Prostate gland (tissue), 2 donors: ENCODE measurements around the gene DNM2. TPM values are rescaled to one million over a fixed set of nuclear protein-coding genes. Genes with fewer than 3 reads are reported as not detected.

ENCODE experiments used
- DNase-seq: peaks from one replicate; pipeline ENCODE4 v3.0.0-alpha.2; 2019; ENCODE audit warnings: low spot score
- H3K27ac ChIP-seq, 2 donors: fragments of 200-600 bp; sonication (generic); 2 replicates each; pipeline ENCODE4 v1.5.1; 2017 to 2019
- H3K27me3 ChIP-seq: fragments of 200-600 bp; sonication (generic); replicated peaks from 2 replicates; pipeline ENCODE4 v1.5.1; 2019; ENCODE audit not compliant: insufficient read depth
- H3K36me3 ChIP-seq, 2 donors: fragments of 200-600 bp; sonication (generic); 1 replicate in 1 of 2; 2 replicates in 1 of 2; pipeline versions ENCODE4 v1.5.1 to v1.8.1; 2017 to 2019
- H3K4me1 ChIP-seq: fragments of 200-600 bp; sonication (generic); replicated peaks from 2 replicates; pipeline ENCODE4 v1.5.1; 2019
- H3K4me3 ChIP-seq, 2 donors: fragments of 200-600 bp; sonication (generic); 2 replicates each; pipeline ENCODE4 v1.5.1; 2017 to 2019
- H3K9me3 ChIP-seq: fragments of 200-600 bp; sonication (generic); 2 replicates; pipeline ENCODE4 v1.5.1; 2017
- CTCF ChIP-seq, 4 experiments: fragments of 200-600 bp in 2 of 4; fragments of 450-650 bp in 2 of 4; sonication (generic) in 2 of 4; IDR thresholded peaks; 1 replicate in 3 of 4; 2 replicates in 1 of 4; pipeline ENCODE4 v1.5.1; 2016 to 2019; ENCODE audit warnings: antibody characterized with exemption in 4 of 4, mild to moderate bottlenecking in 2 of 4, moderate library complexity in 2 of 4
- POLR2A ChIP-seq: fragments of 450-650 bp; IDR thresholded peaks from one replicate; pipeline ENCODE4 v1.6.1; 2016; ENCODE audit warnings: antibody characterized with exemption, mild to moderate bottlenecking
- POLR2AphosphoS5 ChIP-seq: sonication (generic); formaldehyde crosslinking; IDR thresholded peaks from one replicate; pipeline ENCODE4 v1.6.1; 2017; ENCODE audit warnings: antibody characterized with exemption
- WGBS: methylation state at CpG from one replicate; pipeline ENCODE4 v1.1.5; 2018; 5-methylcytosine and 5-hydroxymethylcytosine counted together
- intact Hi-C: fragments of 100-400 bp; cut with DNase I; formaldehyde crosslinking; loops from one replicate; pipeline ENCODE4 v1.14.2; 2022
- total RNA-seq, 2 donors: library from RNA; depleted of rRNA; stranded (reverse); fragments of >200 nt; gene quantifications; one replicate each; pipeline ENCODE4 v1.1.0, GENCODE V29; 2016

DNM2 gene
- total RNA-seq, 2 donors from 2014 or later: 137 to 279 TPM

GRCh38 chr19:10802479-10802878, 84.6 kb downstream of the DNM2 start:
- H3K27me3 ChIP-seq: no peaks in the 10 kb centered on the region
- H3K4me1 ChIP-seq: no peaks in the 10 kb centered on the region
- TF ChIP-seq CTCF (IDR thresholded peaks at IDR 0.05) (no peak), POLR2AphosphoS5 (no peak), POLR2A (no peak)
- intact Hi-C loops: no loop called here
- no peak overlapping the region for H3K27ac ChIP-seq
- 100% methylated on average over 5 of the region's 5 CpGs for WGBS
- no peaks in the 10 kb centered on the region for H3K9me3 ChIP-seq
- H3K4me3 ChIP-seq: no peak overlapping the region
- no peak for DNase-seq
- peaks cover 10 to 11% of the 10 kb centered on the region in 2 donors for H3K36me3 ChIP-seq

- 87% methylated on average over 9 of the region's 9 CpGs for WGBS
- Histone ChIP-seq H3K27ac (no peak overlapping the region), H3K27me3 (no peaks in the 10 kb centered on the region), H3K4me3 (no peak overlapping the region), H3K9me3 (no peaks in the 10 kb centered on the region), H3K36me3 (peaks cover 8 to 10% of the 10 kb centered on the region in 2 donors), H3K4me1 (no peaks in the 10 kb centered on the region)
- DNase-seq: no peak
- TF ChIP-seq CTCF (IDR thresholded peaks at IDR 0.05) (no peak), POLR2A (no peak), POLR2AphosphoS5 (no peak)
- intact Hi-C loops: no loop called here
These were observed 85.4 kb downstream of the DNM2 start for GRCh38 chr19:10803252-10803651.

- Histone ChIP-seq H3K4me1 (no peaks in the 10 kb centered on the region), H3K4me3 (no peak overlapping the region), H3K27ac (no peak overlapping the region), H3K9me3 (no peaks in the 10 kb centered on the region), H3K36me3 (peaks cover 8 to 10% of the 10 kb centered on the region in 2 donors), H3K27me3 (no peaks in the 10 kb centered on the region)
- DNase-seq: no peak
- intact Hi-C loops: no loop called here
- TF ChIP-seq POLR2AphosphoS5 (no peak), CTCF (IDR thresholded peaks at IDR 0.05) (no peak), POLR2A (no peak)
- WGBS: 91% methylated on average over 11 of the region's 11 CpGs
These were observed 87.3 kb downstream of the DNM2 start for GRCh38 chr19:10805065-10805757.

GRCh38 chr19:10805758-10806247, 87.9 kb downstream of the DNM2 start:
- WGBS: 89% methylated on average over 11 of the region's 11 CpGs
- H3K9me3 ChIP-seq: no peaks in the 10 kb centered on the region
- DNase-seq: no peak
- TF ChIP-seq CTCF (IDR thresholded peaks at IDR 0.05) (no peak), POLR2A (no peak), POLR2AphosphoS5 (no peak)
- no peak overlapping the region for H3K27ac ChIP-seq
- no peak overlapping the region for H3K4me3 ChIP-seq
- intact Hi-C loops: no loop called here
- no peaks in the 10 kb centered on the region for H3K4me1 ChIP-seq
- no peaks in the 10 kb centered on the region for H3K27me3 ChIP-seq
- peaks cover 8 to 10% of the 10 kb centered on the region in 2 donors for H3K36me3 ChIP-seq
